Hepatocyte (in vitro differentiated cells): ENCODE results near the gene SYT12. TPM values are rescaled to one million over a fixed set of nuclear protein-coding genes. Genes with fewer than 3 reads are reported as not detected.

Experiments used
- DNase-seq: peaks from one replicate; pipeline ENCODE4 v3.0.0-alpha.2; 2016; ENCODE audit warnings: low spot score
- H2AFZ ChIP-seq: fragments of 200-600 bp; sonication (generic); 2 replicates; pipeline ENCODE4 v1.6.0; 2016; ENCODE audit warnings: antibody characterized with exemption, mild to moderate bottlenecking
- H3K27ac ChIP-seq: fragments of 200-600 bp; sonication (generic); 2 replicates; pipeline ENCODE4 v1.5.1; 2016; ENCODE audit warnings: mild to moderate bottlenecking
- H3K27me3 ChIP-seq: fragments of 200-600 bp; sonication (generic); 2 replicates; pipeline ENCODE4 v1.6.1; 2016
- H3K36me3 ChIP-seq: fragments of 200-600 bp; sonication (generic); replicated peaks from 2 replicates; pipeline ENCODE4 v1.5.1; 2016; ENCODE audit warnings: low read depth; ENCODE audit not compliant: insufficient read depth
- H3K4me1 ChIP-seq: fragments of 200-600 bp; sonication (generic); 2 replicates; pipeline ENCODE4 v1.5.1; 2016; ENCODE audit warnings: mild to moderate bottlenecking, moderate library complexity; ENCODE audit not compliant: insufficient read depth
- H3K4me2 ChIP-seq: fragments of 200-600 bp; sonication (generic); 2 replicates; pipeline ENCODE4 v1.6.0; 2016
- H3K4me3 ChIP-seq: fragments of 200-600 bp; sonication (generic); 2 replicates; pipeline ENCODE4 v1.5.1; 2016; ENCODE audit warnings: mild to moderate bottlenecking
- H3K79me2 ChIP-seq: fragments of 200-600 bp; sonication (generic); 2 replicates; pipeline ENCODE4 v1.6.0; 2017; ENCODE audit warnings: mild to moderate bottlenecking
- H3K9me2 ChIP-seq: fragments of 200-600 bp; sonication (generic); replicated peaks from 2 replicates; pipeline ENCODE4 v1.6.0; 2017; ENCODE audit warnings: mild to moderate bottlenecking; ENCODE audit not compliant: insufficient read depth
- H3K9me3 ChIP-seq: fragments of 200-600 bp; sonication (generic); 2 replicates; pipeline ENCODE4 v1.5.1; 2016; ENCODE audit warnings: low read depth, mild to moderate bottlenecking
- H4K20me1 ChIP-seq: fragments of 200-600 bp; sonication (generic); 2 replicates; pipeline ENCODE4 v1.6.0; 2016; ENCODE audit warnings: mild to moderate bottlenecking; ENCODE audit not compliant: insufficient read depth, poor library complexity, severe bottlenecking
- CTCF ChIP-seq: fragments of 200-600 bp; sonication (generic); IDR thresholded peaks from 2 replicates; pipeline ENCODE4 v1.5.1; 2016; ENCODE audit warnings: antibody characterized with exemption, mild to moderate bottlenecking; ENCODE audit not compliant: poor library complexity
- EZH2 ChIP-seq: fragments of 200-600 bp; sonication (generic); IDR thresholded peaks from 2 replicates; pipeline ENCODE4 v1.6.1; 2016; ENCODE audit warnings: antibody characterized with exemption, mild to moderate bottlenecking, borderline replicate concordance
- EZH2phosphoT487 ChIP-seq: fragments of 200-600 bp; sonication (generic); IDR thresholded peaks from one replicate; pipeline ENCODE4 v1.6.1; 2018; ENCODE audit warnings: antibody characterized with exemption, mild to moderate bottlenecking, low read depth, moderate library complexity; ENCODE audit not compliant: unreplicated experiment, severe bottlenecking
- WGBS: methylation state at CpG from one replicate; pipeline ENCODE4 v1.1.6; 2016; ENCODE audit warnings: low lambda C conversion rate; ENCODE audit errors: missing lambda C conversion rate; 5-methylcytosine and 5-hydroxymethylcytosine counted together
- polyA plus RNA-seq: library from polyadenylated mRNA; unstranded; fragments of >200 nt; fragmentation: Nextera tagmentation; extraction: Ambion mirVana; gene quantifications from 2 replicates; pipeline ENCODE4 v1.2.1, GENCODE V29; 2016
- total RNA-seq: library from RNA; depleted of rRNA; stranded (reverse); fragments of >200 nt; gene quantifications from 2 replicates; pipeline ENCODE4 v1.2.3, GENCODE V29; 2014

SYT12 gene
- total and polyA plus RNA-seq, 2 experiments from 2014 or later, result 0.27 to 0.50 TPM

GRCh38 chr11:67033661-67034166, 10.8 kb downstream of the SYT12 start:
- H3K9me2 ChIP-seq, result no peaks in the 10 kb centered on the region
- peak overlapping the region; percentile 37 for H3K27ac ChIP-seq
- TF ChIP-seq CTCF (no peak), EZH2phosphoT487 (no peak), EZH2 (no peak)
- peaks cover 8% of the 10 kb centered on the region for H3K4me1 ChIP-seq
- no peak for DNase-seq
- H3K79me2 ChIP-seq, result no peaks in the 10 kb centered on the region
- H4K20me1 ChIP-seq, result no peaks in the 10 kb centered on the region
- WGBS, result 67% methylated on average over 8 of the region's 8 CpGs
- no peaks in the 10 kb centered on the region for H3K9me3 ChIP-seq
- no peak overlapping the region for H2AFZ ChIP-seq
- H3K4me3 ChIP-seq, result no peak overlapping the region
- H3K27me3 ChIP-seq, result no peaks in the 10 kb centered on the region
- no peaks in the 10 kb centered on the region for H3K36me3 ChIP-seq
- H3K4me2 ChIP-seq, result no peak overlapping the region

GRCh38 chr11:67034350-67034749, 11.4 kb downstream of the SYT12 start:
- Histone ChIP-seq H3K27ac (no peak overlapping the region), H3K4me1 (peaks cover 8% of the 10 kb centered on the region)
- no peak for TF ChIP-seq CTCF
- no peak for TF ChIP-seq EZH2phosphoT487
- no peak for TF ChIP-seq EZH2

GRCh38 chr11:67040147-67040546, 17.2 kb downstream of the SYT12 start:
- no peak for DNase-seq
- Histone ChIP-seq H3K79me2 (no peaks in the 10 kb centered on the region), H4K20me1 (no peaks in the 10 kb centered on the region), H3K4me3 (no peak overlapping the region), H3K27ac (no peak overlapping the region), H3K27me3 (no peaks in the 10 kb centered on the region), H3K9me2 (no peaks in the 10 kb centered on the region), H2AFZ (no peak overlapping the region), H3K36me3 (no peaks in the 10 kb centered on the region), H3K4me1 (no peaks in the 10 kb centered on the region), H3K4me2 (no peak overlapping the region), H3K9me3 (no peaks in the 10 kb centered on the region)
- TF ChIP-seq EZH2phosphoT487 (no peak), CTCF (no peak), EZH2 (no peak)
- 85% methylated on average over 12 of the region's 12 CpGs for WGBS

More at GRCh38 chr11:67034350-67034749, 11.4 kb downstream of the SYT12 start:
- H3K4me3 ChIP-seq, result no peak overlapping the region
- no peaks in the 10 kb centered on the region for H3K9me2 ChIP-seq
- H4K20me1 ChIP-seq, result no peaks in the 10 kb centered on the region
- H3K36me3 ChIP-seq, result no peaks in the 10 kb centered on the region
- H3K4me2 ChIP-seq, result no peak overlapping the region
- DNase-seq, result no peak
- no peaks in the 10 kb centered on the region for H3K79me2 ChIP-seq
- H3K9me3 ChIP-seq, result no peaks in the 10 kb centered on the region
- 94% methylated on average over 6 of the region's 6 CpGs for WGBS
- H2AFZ ChIP-seq, result no peak overlapping the region
- H3K27me3 ChIP-seq, result no peaks in the 10 kb centered on the region
